Measurements from ENCODE around the gene STX7. TPM values are rescaled to one million over a fixed set of nuclear protein-coding genes. Genes with fewer than 3 reads are reported as not detected.

STX7 gene
- total RNA-seq, 2 experiments from 2014 or later: 11.8 to 15.1 TPM

- Mint-ChIP-seq H3K27ac (no peak overlapping the region), H3K4me1 (ENCODE audit: low read depth) (no peaks in the 10 kb centered on the region), H3K27me3 (peaks cover 23% of the 10 kb centered on the region), H3K4me3 (no peak overlapping the region), H3K36me3 (ENCODE audit: low read depth) (no peaks in the 10 kb centered on the region), H3K9me3 (no peaks in the 10 kb centered on the region)
- ATAC-seq (no peak), DNase-seq (no peak)
- TF ChIP-seq CTCF (IDR thresholded peaks at IDR 0.05): no peak
- CTCF ChIA-PET: interaction anchor here (1.1 to 1.9 kb wide), 5 partner anchors 8 to 295 kb away, joined by 3 to 6 read pairs (median 5); partner anchors contain the start of gene STX7
- POLR2A ChIA-PET: no interaction called here
- intact Hi-C loops (cut with micrococcal nuclease): no loop called here
These were observed 14.9 kb upstream of the STX7 start for GRCh38 chr6:132527791-132528190.

DNA sequence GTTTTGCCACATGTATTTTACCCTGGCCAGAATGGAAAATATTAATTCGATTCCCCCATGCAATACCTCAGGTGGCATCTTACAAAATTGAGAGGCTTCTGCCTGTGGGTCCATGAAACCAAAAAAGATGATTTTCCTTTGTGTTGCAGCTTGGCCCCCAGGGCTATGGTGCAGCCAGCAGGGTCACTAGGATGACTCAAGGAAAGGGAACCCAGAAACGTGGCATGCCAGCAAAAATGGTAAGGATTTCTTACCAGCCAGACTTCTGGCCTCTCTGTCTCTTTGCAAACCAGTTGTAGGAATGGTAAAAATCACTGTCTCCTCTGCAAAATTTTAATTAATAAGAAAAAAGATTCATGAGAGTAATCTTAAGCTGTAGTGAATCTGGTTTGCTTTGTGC, 13.5 kb upstream of the STX7 start:
- ATAC-seq (no peak), DNase-seq (no peak)
- H3K4me1 Mint-ChIP-seq (ENCODE audit: low read depth): no peaks in the 10 kb centered on the region
- H3K36me3 Mint-ChIP-seq (ENCODE audit: low read depth): no peaks in the 10 kb centered on the region
- no peaks in the 10 kb centered on the region for H3K9me3 Mint-ChIP-seq
- intact Hi-C loops (cut with micrococcal nuclease): no loop called here
- no peak overlapping the region for H3K27ac Mint-ChIP-seq
- H3K27me3 Mint-ChIP-seq: peaks cover 25% of the 10 kb centered on the region
- ChIA-PET POLR2A (no interaction called here), CTCF (interaction anchor here (1.1 to 1.9 kb wide), 4 partner anchors 13 to 296 kb away, joined by 4 to 5 read pairs (median 4); partner anchors contain the start of gene STX7)
- H3K4me3 Mint-ChIP-seq: no peak overlapping the region
- TF ChIP-seq CTCF (IDR thresholded peaks at IDR 0.05): no peak

- H3K27me3 Mint-ChIP-seq: peaks cover 26% of the 10 kb centered on the region
- intact Hi-C loops (cut with micrococcal nuclease): no loop called here
- no peak overlapping the region for H3K4me3 Mint-ChIP-seq
- H3K27ac Mint-ChIP-seq: no peak overlapping the region
- DNase-seq (no peak), ATAC-seq (no peak)
- H3K36me3 Mint-ChIP-seq (ENCODE audit: low read depth): no peaks in the 10 kb centered on the region
- ChIA-PET CTCF (interaction anchor here (0.6 to 2.5 kb wide), 2 partner anchors 246 to 985 kb away, joined by 3 to 9 read pairs; no protein-coding TSS in a partner anchor), POLR2A (no interaction called here)
- H3K4me1 Mint-ChIP-seq (ENCODE audit: low read depth): no peaks in the 10 kb centered on the region
- H3K9me3 Mint-ChIP-seq: no peaks in the 10 kb centered on the region
- no peak for TF ChIP-seq CTCF (IDR thresholded peaks at IDR 0.05)
These were observed 12.9 kb upstream of the STX7 start for GRCh38 chr6:132525866-132526265.

GRCh38 chr6:132524646-132525045, 11.7 kb upstream of the STX7 start:
- ChIA-PET CTCF (interaction anchor here (1.2 to 2.5 kb wide), 5 partner anchors 9 to 245 kb away, joined by 3 to 9 read pairs (median 4); partner anchors contain the start of gene STX7), POLR2A (no interaction called here)
- Mint-ChIP-seq H3K36me3 (ENCODE audit: low read depth) (no peaks in the 10 kb centered on the region), H3K9me3 (no peaks in the 10 kb centered on the region), H3K27me3 (peaks cover 26% of the 10 kb centered on the region), H3K4me1 (ENCODE audit: low read depth) (no peaks in the 10 kb centered on the region), H3K27ac (no peak overlapping the region), H3K4me3 (no peak overlapping the region)
- ATAC-seq (no peak), DNase-seq (no peak)
- TF ChIP-seq CTCF (IDR thresholded peaks at IDR 0.05): no peak
- intact Hi-C loops (cut with micrococcal nuclease): no loop called here

DNA sequence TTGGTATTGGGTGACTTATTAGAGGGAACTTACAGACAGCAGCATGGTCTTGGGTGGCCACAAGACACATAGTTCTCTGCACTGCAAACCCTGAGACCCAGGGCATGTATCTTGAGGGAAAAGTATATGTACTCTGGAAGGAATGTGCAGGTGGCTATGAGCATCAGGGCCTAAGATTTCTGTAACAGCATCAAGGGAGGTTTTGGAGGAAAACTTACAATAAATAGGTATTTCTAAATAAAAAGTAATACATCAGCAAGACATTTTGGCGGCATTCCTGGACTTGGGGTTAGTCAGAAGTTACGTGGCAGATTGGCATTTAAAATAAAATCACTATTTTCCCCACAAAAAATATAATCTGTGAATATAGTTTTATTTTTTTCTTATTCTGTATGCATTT, 8.0 kb upstream of the STX7 start:
- intact Hi-C loops (cut with micrococcal nuclease): no loop called here
- POLR2A ChIA-PET: no interaction called here
- TF ChIP-seq CTCF (IDR thresholded peaks at IDR 0.05): no peak
- peaks cover 21% of the 10 kb centered on the region for H3K27me3 Mint-ChIP-seq
- no peak overlapping the region for H3K27ac Mint-ChIP-seq
- ATAC-seq (no peak), DNase-seq (no peak)
- H3K4me3 Mint-ChIP-seq: no peak overlapping the region
- H3K4me1 Mint-ChIP-seq (ENCODE audit: low read depth): no peaks in the 10 kb centered on the region
- CTCF ChIA-PET: interaction anchor here (2.1 kb wide), 1 partner anchor 10 kb away, joined by 12 read pairs; no protein-coding TSS in a partner anchor
- H3K9me3 Mint-ChIP-seq: no peaks in the 10 kb centered on the region
- no peaks in the 10 kb centered on the region for H3K36me3 Mint-ChIP-seq (ENCODE audit: low read depth)

Data from activated CD8-positive, alpha-beta T cell treated with anti-CD3 and anti-CD28 coated beads for 36 hours (primary cell).